IMR-90 (cell line): Measurements from ENCODE around the gene ADARB2.

Source experiments
- CEBPB ChIP-seq: IDR thresholded peaks from 2 replicates; pipeline ENCODE4 v1.6.1; 2012; ENCODE audit warnings: low read depth, low read length, improper control_type of control experiment
- MAFK ChIP-seq: IDR thresholded peaks from 2 replicates; pipeline ENCODE4 v1.6.1; 2012; ENCODE audit warnings: low read depth, low read length, improper control_type of control experiment
- MAZ ChIP-seq: IDR thresholded peaks from 2 replicates; pipeline ENCODE4 v1.6.1; 2012; ENCODE audit warnings: low read depth, mild to moderate bottlenecking, low read length, improper control_type of control experiment, moderate library complexity, borderline replicate concordance
- MXI1 ChIP-seq: IDR thresholded peaks from 2 replicates; pipeline ENCODE4 v1.6.1; 2012; ENCODE audit warnings: low read depth, mild to moderate bottlenecking, low read length, moderate library complexity, borderline replicate concordance
- POLR2A ChIP-seq: IDR thresholded peaks from 2 replicates; pipeline ENCODE4 v1.6.1; 2012; ENCODE audit warnings: mild to moderate bottlenecking, low read depth, low read length
- RAD21 ChIP-seq: IDR thresholded peaks from 2 replicates; pipeline ENCODE4 v1.6.1; 2012; ENCODE audit warnings: low read length, improper control_type of control experiment
- RFX5 ChIP-seq: IDR thresholded peaks from 2 replicates; pipeline ENCODE4 v1.8.0; 2012; ENCODE audit warnings: low read depth, mild to moderate bottlenecking, low read length, moderate library complexity
- TF ChIP-seq, protein P1 (sequence below): conservative IDR thresholded peaks from 2 replicates; pipeline ENCODE4 v1.5.1; 2012; ENCODE audit warnings: mild to moderate bottlenecking, low read depth, low read length, improper control_type of control experiment

DNA sequence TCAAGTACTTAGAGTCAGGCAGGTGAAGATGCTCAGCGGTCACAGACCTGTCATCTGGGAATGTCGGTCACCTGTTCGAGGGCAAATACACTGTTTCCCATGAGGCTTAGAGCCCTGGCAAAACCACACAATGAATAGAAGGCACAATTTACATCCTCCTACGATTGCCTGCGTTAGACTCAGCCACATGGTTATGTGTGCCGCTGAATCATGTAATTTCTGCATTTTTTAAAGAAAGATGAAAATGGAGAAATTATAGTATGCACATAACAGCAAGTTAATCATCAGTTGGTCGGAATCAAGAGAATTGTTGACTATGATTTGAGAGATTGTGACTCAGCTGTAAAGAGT, 158.2 kb downstream of the ADARB2 start:
- TF ChIP-seq POLR2A (no peak), MAZ (no peak), MXI1 (no peak), RAD21 (no peak), MAFK (no peak), CEBPB (no peak), RFX5 (no peak)
- TF ChIP-seq, protein P1, sequence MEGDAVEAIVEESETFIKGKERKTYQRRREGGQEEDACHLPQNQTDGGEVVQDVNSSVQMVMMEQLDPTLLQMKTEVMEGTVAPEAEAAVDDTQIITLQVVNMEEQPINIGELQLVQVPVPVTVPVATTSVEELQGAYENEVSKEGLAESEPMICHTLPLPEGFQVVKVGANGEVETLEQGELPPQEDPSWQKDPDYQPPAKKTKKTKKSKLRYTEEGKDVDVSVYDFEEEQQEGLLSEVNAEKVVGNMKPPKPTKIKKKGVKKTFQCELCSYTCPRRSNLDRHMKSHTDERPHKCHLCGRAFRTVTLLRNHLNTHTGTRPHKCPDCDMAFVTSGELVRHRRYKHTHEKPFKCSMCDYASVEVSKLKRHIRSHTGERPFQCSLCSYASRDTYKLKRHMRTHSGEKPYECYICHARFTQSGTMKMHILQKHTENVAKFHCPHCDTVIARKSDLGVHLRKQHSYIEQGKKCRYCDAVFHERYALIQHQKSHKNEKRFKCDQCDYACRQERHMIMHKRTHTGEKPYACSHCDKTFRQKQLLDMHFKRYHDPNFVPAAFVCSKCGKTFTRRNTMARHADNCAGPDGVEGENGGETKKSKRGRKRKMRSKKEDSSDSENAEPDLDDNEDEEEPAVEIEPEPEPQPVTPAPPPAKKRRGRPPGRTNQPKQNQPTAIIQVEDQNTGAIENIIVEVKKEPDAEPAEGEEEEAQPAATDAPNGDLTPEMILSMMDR, result no peak
